ENCODE measurements around the gene PEX5L.

DNA sequence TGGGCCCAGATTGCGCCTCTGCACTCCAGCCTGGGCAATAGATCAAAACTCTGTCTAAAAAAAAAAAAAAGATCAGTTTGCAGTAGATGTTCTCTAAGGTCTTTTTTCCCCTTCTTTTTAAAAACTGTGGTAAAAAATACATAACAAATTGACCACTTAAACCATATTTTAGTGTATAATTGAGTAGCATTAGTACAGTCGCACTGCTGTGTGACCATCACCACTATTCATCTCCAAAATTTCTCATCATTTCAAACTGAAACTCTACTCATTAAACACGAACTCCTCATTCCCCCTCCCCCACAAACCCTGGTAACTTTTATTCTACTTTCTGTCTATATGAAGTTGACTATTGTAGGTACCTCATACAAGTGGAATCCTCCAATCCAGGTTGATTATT is 160.3 kb downstream of the PEX5L start:
- TF ChIP-seq, protein P1, sequence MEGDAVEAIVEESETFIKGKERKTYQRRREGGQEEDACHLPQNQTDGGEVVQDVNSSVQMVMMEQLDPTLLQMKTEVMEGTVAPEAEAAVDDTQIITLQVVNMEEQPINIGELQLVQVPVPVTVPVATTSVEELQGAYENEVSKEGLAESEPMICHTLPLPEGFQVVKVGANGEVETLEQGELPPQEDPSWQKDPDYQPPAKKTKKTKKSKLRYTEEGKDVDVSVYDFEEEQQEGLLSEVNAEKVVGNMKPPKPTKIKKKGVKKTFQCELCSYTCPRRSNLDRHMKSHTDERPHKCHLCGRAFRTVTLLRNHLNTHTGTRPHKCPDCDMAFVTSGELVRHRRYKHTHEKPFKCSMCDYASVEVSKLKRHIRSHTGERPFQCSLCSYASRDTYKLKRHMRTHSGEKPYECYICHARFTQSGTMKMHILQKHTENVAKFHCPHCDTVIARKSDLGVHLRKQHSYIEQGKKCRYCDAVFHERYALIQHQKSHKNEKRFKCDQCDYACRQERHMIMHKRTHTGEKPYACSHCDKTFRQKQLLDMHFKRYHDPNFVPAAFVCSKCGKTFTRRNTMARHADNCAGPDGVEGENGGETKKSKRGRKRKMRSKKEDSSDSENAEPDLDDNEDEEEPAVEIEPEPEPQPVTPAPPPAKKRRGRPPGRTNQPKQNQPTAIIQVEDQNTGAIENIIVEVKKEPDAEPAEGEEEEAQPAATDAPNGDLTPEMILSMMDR (IDR thresholded peaks at IDR 0.05) = no peak
- TF ChIP-seq POLR2A (IDR thresholded peaks at IDR 0.05) (no peak), POLR2AphosphoS5 (IDR thresholded peaks at IDR 0.05) (no peak), EP300 (IDR thresholded peaks at IDR 0.05) (no peak)

Data from gastroesophageal sphincter (tissue), 3 donors.